Upper lobe of left lung (tissue), 4 donors: ENCODE measurements around the gene CMTM7.

Experiments used
- CTCF ChIP-seq, 6 experiments: fragments of 450-650 bp in 4 of 6; fragments of 200-600 bp in 2 of 6; sonication (generic) in 2 of 6; IDR thresholded peaks; one replicate each; pipeline ENCODE4 v1.5.1; 2016 to 2019; ENCODE audit warnings: antibody characterized with exemption in 6 of 6
- POLR2A ChIP-seq, 4 donors: fragments of 450-650 bp; IDR thresholded peaks; one replicate each; pipeline ENCODE4 v1.5.1; 2016 to 2017; ENCODE audit warnings: antibody characterized with exemption in 4 of 4, mild to moderate bottlenecking in 2 of 4
- POLR2AphosphoS5 ChIP-seq, 2 donors: sonication (generic); formaldehyde crosslinking; IDR thresholded peaks; one replicate each; pipeline ENCODE4 v1.5.1; 2017; ENCODE audit warnings: antibody characterized with exemption in 2 of 2

DNA sequence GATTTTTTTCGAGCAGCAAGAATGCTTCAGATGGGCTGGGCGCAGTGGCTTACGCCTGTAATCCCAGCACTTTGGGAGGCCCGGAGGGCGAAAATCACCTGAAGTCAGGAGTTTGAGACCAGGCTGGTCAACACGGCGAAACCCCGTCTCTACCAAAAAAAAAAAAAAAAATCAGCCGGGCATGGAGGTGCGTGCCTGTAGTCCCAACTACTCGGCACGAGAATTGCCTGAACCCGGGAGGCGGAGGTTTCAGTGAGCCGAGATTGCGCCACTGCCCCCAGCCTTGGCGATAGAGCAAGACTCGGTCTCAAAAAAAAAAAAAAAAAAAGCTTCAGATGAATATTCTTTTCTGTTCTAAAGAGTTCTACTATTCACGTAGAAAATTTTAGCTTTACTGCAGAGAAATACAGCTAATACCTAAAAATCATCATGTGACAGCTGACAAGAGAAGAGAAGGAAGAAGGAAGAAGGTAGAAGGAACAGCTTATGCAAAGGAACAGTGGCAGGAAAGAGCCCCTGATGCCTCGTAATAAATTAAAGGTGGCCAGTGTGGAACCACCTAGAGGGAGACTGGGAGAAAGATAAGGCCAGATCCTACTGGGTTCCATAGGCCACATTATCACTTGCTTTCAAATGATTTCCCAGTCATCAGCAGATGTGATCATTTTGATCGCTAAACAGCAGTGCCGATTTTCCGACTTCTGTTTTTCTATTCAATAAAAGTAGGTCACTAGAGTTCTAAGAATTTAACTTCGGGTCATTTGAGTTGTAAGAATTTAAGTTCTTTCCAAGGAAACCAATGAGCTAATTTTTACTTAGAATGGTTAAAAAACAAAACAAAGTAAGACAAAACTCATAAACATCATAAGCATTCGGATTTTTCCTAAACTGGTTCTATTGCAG is 109.5 kb downstream of the CMTM7 start:
- TF ChIP-seq CTCF (IDR thresholded peaks at IDR 0.05) (no peak), POLR2A (IDR thresholded peaks at IDR 0.05) (no peak), POLR2AphosphoS5 (IDR thresholded peaks at IDR 0.05) (no peak)
